B cell (primary cell): ENCODE results near the gene FMR1. TPM values are rescaled to one million over a fixed set of nuclear protein-coding genes. Genes with fewer than 3 reads are reported as not detected.

ENCODE experiments used
- ATAC-seq: fragments of 200-7000 bp; cut with Tn5 transposase; one replicate; pipeline ENCODE4 v1.10.0; 2021; ENCODE audit warnings: low read depth, mild to moderate bottlenecking, moderate number of reproducible peaks, moderate library complexity
- CTCF ChIA-PET: fragments of 350-600 bp; sonication (Branson Sonifier 250); formaldehyde crosslinking; loops from one replicate; lab custom pipeline; 2021; ENCODE audit warnings: antibody characterized with exemption, inconsistent platforms; lab: Charles Lee
- POLR2A ChIA-PET: fragments of 350-600 bp; sonication (Branson Sonifier 250); formaldehyde crosslinking; loops from one replicate; lab custom pipeline; 2021; ENCODE audit warnings: antibody characterized with exemption; lab: Charles Lee
- DNase-seq: peaks from one replicate; pipeline ENCODE4 v3.0.0; 2013
- H2AFZ ChIP-seq: 2 replicates; pipeline ENCODE4 v1.6.1; 2012; ENCODE audit warnings: mild to moderate bottlenecking, low read depth, low read length; ENCODE audit not compliant: insufficient read depth, poor library complexity, severe bottlenecking
- H3K27ac ChIP-seq, 2 donors: 1 replicate in 1 of 2; 2 replicates in 1 of 2; pipeline ENCODE4 v1.5.1; 2012 to 2013; ENCODE audit warnings: low read length in 2 of 2, mild to moderate bottlenecking in 2 of 2, moderate library complexity in 1 of 2
- H3K27me3 ChIP-seq, 4 experiments: fragments of 200-600 bp in 1 of 4; sonication (generic) in 1 of 4; replicated peaks in 1 of 4; 1 replicate in 2 of 4; 2 replicates in 2 of 4; pipeline versions ENCODE4 v1.6.1 to v1.7.0; 2013 to 2016; ENCODE audit warnings: low read length in 3 of 4, mild to moderate bottlenecking in 2 of 4, mixed read lengths in 1 of 4, moderate library complexity in 1 of 4; ENCODE audit not compliant: insufficient read depth in 4 of 4, control insufficient read depth in 3 of 4; ENCODE audit errors: control extremely low read depth in 1 of 4
- H3K36me3 ChIP-seq, 2 experiments: replicated peaks in 1 of 2; 1 replicate in 1 of 2; 2 replicates in 1 of 2; pipeline versions ENCODE4 v1.6.1 to v1.7.1; 2013; ENCODE audit warnings: low read length in 1 of 2; ENCODE audit not compliant: insufficient read depth in 2 of 2, control insufficient read depth in 1 of 2; ENCODE audit errors: control extremely low read depth in 1 of 2, extremely low read depth in 1 of 2
- H3K4me1 ChIP-seq, 2 donors: fragments of 200-600 bp in 1 of 2; sonication (generic) in 1 of 2; 1 replicate in 1 of 2; 2 replicates in 1 of 2; pipeline versions ENCODE4 v1.5.1 to v1.6.1; 2013 to 2017; ENCODE audit warnings: low read length in 2 of 2; ENCODE audit not compliant: control insufficient read depth in 2 of 2, insufficient read depth in 2 of 2
- H3K4me2 ChIP-seq: replicated peaks from 2 replicates; pipeline ENCODE3; 2012; ENCODE audit warnings: mild to moderate bottlenecking, low read depth, low read length; ENCODE audit not compliant: poor library complexity, severe bottlenecking
- H3K4me3 ChIP-seq, 5 experiments: fragments of 200-600 bp in 1 of 5; sonication (generic) in 1 of 5; 1 replicate in 3 of 5; 2 replicates in 2 of 5; pipeline versions ENCODE4 v1.5.1 to v1.7.0; 2011 to 2016; ENCODE audit warnings: low read length in 4 of 5, mild to moderate bottlenecking in 4 of 5, low read depth in 2 of 5, control low read depth in 1 of 5, moderate library complexity in 1 of 5; ENCODE audit not compliant: insufficient read depth in 1 of 5; ENCODE audit errors: control extremely low read depth in 1 of 5, extremely low read depth in 1 of 5
- H3K79me2 ChIP-seq: fragments of 200-600 bp; sonication (generic); one replicate; pipeline ENCODE4 v1.6.0; 2016; ENCODE audit warnings: low read length; ENCODE audit not compliant: control insufficient read depth, insufficient read depth
- H3K9ac ChIP-seq: fragments of 200-600 bp; sonication (generic); 2 replicates; pipeline ENCODE4 v1.6.1; 2017; ENCODE audit warnings: mild to moderate bottlenecking, low read length, moderate library complexity
- H3K9me3 ChIP-seq, 3 donors: one replicate each; pipeline versions ENCODE4 v1.6.1 to v1.7.1; 2013; ENCODE audit warnings: low read length in 2 of 3; ENCODE audit not compliant: control insufficient read depth in 2 of 3, insufficient read depth in 1 of 3; ENCODE audit errors: control extremely low read depth in 1 of 3
- H4K20me1 ChIP-seq: 2 replicates; pipeline ENCODE4 v1.6.0; 2012; ENCODE audit warnings: mild to moderate bottlenecking, low read length; ENCODE audit not compliant: insufficient read depth, control insufficient read depth, poor library complexity, severe bottlenecking
- H3K27ac Mint-ChIP-seq: one replicate; pipeline ENCODE4 v1.8.0; 2021; ENCODE audit warnings: mixed read lengths
- H3K27me3 Mint-ChIP-seq: one replicate; pipeline ENCODE4 v1.8.0; 2021; ENCODE audit warnings: mixed read lengths
- H3K4me1 Mint-ChIP-seq: one replicate; pipeline ENCODE4 v1.8.0; 2021; ENCODE audit warnings: mixed read lengths
- H3K4me3 Mint-ChIP-seq: one replicate; pipeline ENCODE4 v1.8.0; 2021; ENCODE audit warnings: mixed read lengths
- H3K9me3 Mint-ChIP-seq: one replicate; pipeline ENCODE4 v1.8.0; 2022; ENCODE audit warnings: mixed read lengths; ENCODE audit not compliant: insufficient read depth
- EZH2 ChIP-seq: IDR thresholded peaks from 2 replicates; pipeline ENCODE4 v1.6.1; 2012; ENCODE audit warnings: borderline replicate concordance, low read depth, mild to moderate bottlenecking, moderate library complexity, low read length; ENCODE audit not compliant: insufficient read depth, poor library complexity, severe bottlenecking
- WGBS: methylation state at CpG from one replicate; pipeline ENCODE4 v1.1.5; 2013; ENCODE audit warnings: missing lambda C conversion rate; ENCODE audit not compliant: insufficient coverage; 5-methylcytosine and 5-hydroxymethylcytosine counted together
- intact Hi-C: fragments of 100-400 bp; cut with micrococcal nuclease; formaldehyde crosslinking; loops from one replicate; pipeline ENCODE4 v1.10.0; 2022
- polyA plus RNA-seq: library from polyadenylated mRNA; depleted of rRNA; stranded (reverse); fragments of >200 nt; gene quantifications from 2 replicates; pipeline ENCODE4 v1.2.3, GENCODE V29; 2012
- total RNA-seq, 2 donors: library from RNA; stranded (reverse); fragments of 120-200 nt in 1 of 2; gene quantifications; 1 replicate in 1 of 2; 2 replicates in 1 of 2; pipeline versions ENCODE4 v1.2.3 to v1.2.4, GENCODE V29; 2013 to 2022
- TF ChIP-seq, protein P1 (sequence below): fragments of 200-600 bp; IDR thresholded peaks from one replicate; pipeline ENCODE4 v1.8.0; 2022; ENCODE audit warnings: antibody characterized with exemption, mild to moderate bottlenecking

The FMR1 gene
- total and polyA plus RNA-seq, 2 donors (not counting 1 experiment from before 2014, with no cell fraction given), result 19.1 to 92.7 TPM

DNA sequence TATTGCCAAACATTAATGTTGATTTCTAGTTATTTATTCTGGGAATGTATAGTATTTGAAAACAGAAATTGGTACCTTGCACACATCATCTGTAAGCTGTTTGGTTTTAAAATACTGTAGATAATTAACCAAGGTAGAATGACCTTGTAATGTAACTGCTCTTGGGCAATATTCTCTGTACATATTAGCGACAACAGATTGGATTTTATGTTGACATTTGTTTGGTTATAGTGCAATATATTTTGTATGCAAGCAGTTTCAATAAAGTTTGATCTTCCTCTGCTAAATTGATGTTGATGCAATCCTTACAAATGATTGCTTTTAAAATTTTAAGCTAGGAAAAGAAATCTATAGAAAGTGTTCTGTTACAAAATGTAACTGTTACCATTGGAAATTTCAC is 38.6 kb downstream of the FMR1 start:
- H3K27me3 Mint-ChIP-seq, result no peaks in the 10 kb centered on the region
- no peaks in the 10 kb centered on the region for H3K9me3 Mint-ChIP-seq
- ChIA-PET CTCF (no interaction called here), POLR2A (no interaction called here)
- Histone ChIP-seq H3K4me1 (no peaks in the 10 kb centered on the region), H2AFZ (no peak overlapping the region), H3K36me3 (peaks cover 0 to 18% of the 10 kb centered on the region in 2 experiments), H4K20me1 (no peaks in the 10 kb centered on the region), H3K9ac (no peak overlapping the region), H3K27ac (no peak overlapping the region), H3K27me3 (no peaks in the 10 kb centered on the region), H3K4me3 (no peak overlapping the region), H3K9me3 (no peaks in the 10 kb centered on the region), H3K79me2 (no peaks in the 10 kb centered on the region), H3K4me2 (no peak overlapping the region)
- no peak overlapping the region for H3K4me3 Mint-ChIP-seq
- H3K27ac Mint-ChIP-seq, result no peak overlapping the region
- DNase-seq, result no peak
- intact Hi-C loops, result no loop called here
- no peaks in the 10 kb centered on the region for H3K4me1 Mint-ChIP-seq
- no peak for ATAC-seq
- WGBS, result no CpG with 5 or more reads among the region's 1 CpG
- TF ChIP-seq, protein P1, sequence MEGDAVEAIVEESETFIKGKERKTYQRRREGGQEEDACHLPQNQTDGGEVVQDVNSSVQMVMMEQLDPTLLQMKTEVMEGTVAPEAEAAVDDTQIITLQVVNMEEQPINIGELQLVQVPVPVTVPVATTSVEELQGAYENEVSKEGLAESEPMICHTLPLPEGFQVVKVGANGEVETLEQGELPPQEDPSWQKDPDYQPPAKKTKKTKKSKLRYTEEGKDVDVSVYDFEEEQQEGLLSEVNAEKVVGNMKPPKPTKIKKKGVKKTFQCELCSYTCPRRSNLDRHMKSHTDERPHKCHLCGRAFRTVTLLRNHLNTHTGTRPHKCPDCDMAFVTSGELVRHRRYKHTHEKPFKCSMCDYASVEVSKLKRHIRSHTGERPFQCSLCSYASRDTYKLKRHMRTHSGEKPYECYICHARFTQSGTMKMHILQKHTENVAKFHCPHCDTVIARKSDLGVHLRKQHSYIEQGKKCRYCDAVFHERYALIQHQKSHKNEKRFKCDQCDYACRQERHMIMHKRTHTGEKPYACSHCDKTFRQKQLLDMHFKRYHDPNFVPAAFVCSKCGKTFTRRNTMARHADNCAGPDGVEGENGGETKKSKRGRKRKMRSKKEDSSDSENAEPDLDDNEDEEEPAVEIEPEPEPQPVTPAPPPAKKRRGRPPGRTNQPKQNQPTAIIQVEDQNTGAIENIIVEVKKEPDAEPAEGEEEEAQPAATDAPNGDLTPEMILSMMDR, result no peak
- no peak for TF ChIP-seq EZH2

DNA sequence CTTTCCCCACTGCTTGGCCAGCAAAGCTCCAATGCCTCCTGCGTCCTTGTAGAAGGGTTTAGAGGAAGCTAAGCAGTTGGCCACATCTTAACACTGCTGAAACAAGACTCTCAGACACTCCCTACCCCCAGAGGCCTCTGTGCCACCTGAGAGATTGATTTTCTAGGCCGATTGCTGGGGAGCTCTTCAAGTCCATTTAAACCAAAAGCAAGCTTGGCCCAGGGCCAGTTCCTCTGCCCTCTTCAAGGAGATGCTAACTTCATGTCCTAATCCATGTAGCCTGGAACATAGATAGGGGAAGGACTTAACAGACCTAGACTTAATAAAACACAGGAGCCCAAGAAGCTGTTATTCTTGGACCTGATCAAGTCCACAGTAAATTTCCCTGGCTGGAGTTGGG is 42.3 kb downstream of the FMR1 start:
- no CpG with 5 or more reads among the region's 2 CpGs for WGBS
- Histone ChIP-seq H3K4me1 (no peaks in the 10 kb centered on the region), H3K4me2 (no peak overlapping the region), H3K9me3 (no peaks in the 10 kb centered on the region), H3K27ac (no peak overlapping the region), H3K4me3 (no peak overlapping the region), H2AFZ (no peak overlapping the region), H3K79me2 (no peaks in the 10 kb centered on the region), H3K36me3 (peaks cover 0 to under 1% of the 10 kb centered on the region in 2 experiments), H4K20me1 (no peaks in the 10 kb centered on the region), H3K27me3 (no peaks in the 10 kb centered on the region), H3K9ac (no peak overlapping the region)
- ChIA-PET CTCF (no interaction called here), POLR2A (no interaction called here)
- Mint-ChIP-seq H3K4me1 (no peaks in the 10 kb centered on the region), H3K4me3 (no peak overlapping the region), H3K27me3 (no peaks in the 10 kb centered on the region), H3K27ac (no peak overlapping the region), H3K9me3 (no peaks in the 10 kb centered on the region)
- TF ChIP-seq, protein P1, result no peak
- no peak for TF ChIP-seq EZH2
- ATAC-seq (no peak), DNase-seq (no peak)
- intact Hi-C loops, result no loop called here
